ENCODE measurements around the gene S100A6. TPM values are rescaled to one million over a fixed set of nuclear protein-coding genes. Genes with fewer than 3 reads are reported as not detected.
"Not testable (repeated sequence)": the region's sequence is repeated elsewhere in the genome, so short reads cannot be mapped to it uniquely, and the experiment has no call there.

Gene S100A6
- 100 to 1,000 TPM; 303 to 331 TPM for total RNA-seq
- total RNA-seq = 240 to 717 reads per million in 2 donors

DNA sequence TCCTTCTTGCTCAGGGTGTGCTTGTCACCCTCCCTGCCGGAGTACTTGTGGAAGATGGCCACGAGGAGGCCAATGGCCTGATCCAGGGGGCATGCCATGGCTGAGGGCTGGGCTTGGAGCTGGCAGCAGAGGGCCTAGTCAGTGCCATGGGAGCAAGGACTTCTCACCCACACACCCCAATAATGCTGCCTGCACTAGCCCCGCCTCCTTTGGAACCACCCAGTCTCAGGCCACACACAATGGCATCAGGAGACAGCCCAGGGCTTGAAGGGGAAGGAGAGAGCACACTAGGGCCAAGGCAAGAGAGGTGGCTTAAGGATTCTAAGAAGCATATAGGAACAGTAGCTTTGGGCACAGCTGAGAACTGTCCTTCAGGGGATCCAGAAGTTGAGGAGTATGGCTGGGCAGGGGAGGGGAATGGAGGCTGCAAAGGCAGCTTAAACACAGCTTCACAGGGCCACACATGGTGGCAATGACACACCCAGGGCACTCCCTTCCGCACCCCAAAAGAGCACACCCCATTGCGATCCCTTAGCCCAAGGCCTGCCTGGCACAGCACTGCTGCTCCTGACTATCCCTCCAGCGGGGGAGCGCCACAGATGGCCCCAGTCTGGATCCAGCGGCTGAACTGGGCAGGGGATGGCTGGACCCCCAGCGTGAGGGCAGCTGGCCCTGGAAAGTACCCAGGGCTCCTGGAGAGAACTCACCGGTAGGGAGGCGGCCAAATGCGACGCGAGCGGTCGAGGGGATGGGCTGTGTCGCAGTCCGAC lies at the start of gene S100A6:
Gene S100A6, minus strand, starts transcription at position 750 of the 770 bp plus-strand sequence. Its CDS starts 652 bp downstream, at position 98.
- peaks cover 66% of the 10 kb centered on the region for H3K4me1 Mint-ChIP-seq
- DNase-seq (no peak), ATAC-seq (peak; percentile 59)
- no peaks in the 10 kb centered on the region for H3K9me3 ChIP-seq (ENCODE audit: control insufficient read depth, low read length, poor library complexity, severe bottlenecking)
- H3K36me3 Mint-ChIP-seq (ENCODE audit: low read depth) = no peaks in the 10 kb centered on the region
- peak within 1 kb of the TSS; percentile 95 for H3K4me3 Mint-ChIP-seq
- H3K27me3 Mint-ChIP-seq = no peaks in the 10 kb centered on the region
- peak within 1 kb of the TSS; percentile 96 for H3K27ac Mint-ChIP-seq

DNA sequence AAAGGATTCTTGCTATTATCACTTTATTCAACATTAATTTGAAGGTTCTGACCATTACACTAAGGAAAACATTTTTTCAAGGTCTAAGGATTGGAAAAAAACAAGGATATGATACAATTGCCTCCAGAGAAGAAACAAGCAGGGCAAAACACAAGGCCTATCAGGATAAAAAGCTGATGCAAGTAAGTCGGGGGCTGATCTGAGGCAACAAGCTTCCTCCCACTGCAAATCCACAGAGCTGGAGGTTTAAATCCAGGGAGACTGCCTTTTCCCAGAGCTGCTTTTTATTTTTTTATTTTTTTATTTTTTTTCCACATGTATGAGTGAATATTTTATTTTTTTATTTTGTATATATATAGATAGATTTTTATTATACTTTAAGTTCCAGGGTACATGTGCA lies 49.2 kb upstream of the S100A6 start:
- Mint-ChIP-seq H3K36me3 (ENCODE audit: low read depth) (no peaks in the 10 kb centered on the region), H3K27me3 (peaks cover 6% of the 10 kb centered on the region), H3K27ac (no peak overlapping the region), H3K4me3 (no peak overlapping the region), H3K4me1 (no peaks in the 10 kb centered on the region)
- DNase-seq = no peak
- no peaks in the 10 kb centered on the region for H3K9me3 ChIP-seq (ENCODE audit: control insufficient read depth, low read length, poor library complexity, severe bottlenecking)
- no peak for ATAC-seq

GRCh38 chr1:153583976-153584375 lies 48.2 kb upstream of the S100A6 start:
- H3K27me3 Mint-ChIP-seq = peaks cover 12% of the 10 kb centered on the region
- no peaks in the 10 kb centered on the region for H3K4me1 Mint-ChIP-seq
- ATAC-seq (no peak), DNase-seq (no peak)
- H3K36me3 Mint-ChIP-seq (ENCODE audit: low read depth) = no peaks in the 10 kb centered on the region
- no peaks in the 10 kb centered on the region for H3K9me3 ChIP-seq (ENCODE audit: control insufficient read depth, low read length, poor library complexity, severe bottlenecking)
- H3K4me3 Mint-ChIP-seq = no peak overlapping the region
- H3K27ac Mint-ChIP-seq = no peak overlapping the region

GRCh38 chr1:153583514-153583913 lies 47.7 kb upstream of the S100A6 start:
- not testable (repeated sequence) for H3K4me1 Mint-ChIP-seq

DNA sequence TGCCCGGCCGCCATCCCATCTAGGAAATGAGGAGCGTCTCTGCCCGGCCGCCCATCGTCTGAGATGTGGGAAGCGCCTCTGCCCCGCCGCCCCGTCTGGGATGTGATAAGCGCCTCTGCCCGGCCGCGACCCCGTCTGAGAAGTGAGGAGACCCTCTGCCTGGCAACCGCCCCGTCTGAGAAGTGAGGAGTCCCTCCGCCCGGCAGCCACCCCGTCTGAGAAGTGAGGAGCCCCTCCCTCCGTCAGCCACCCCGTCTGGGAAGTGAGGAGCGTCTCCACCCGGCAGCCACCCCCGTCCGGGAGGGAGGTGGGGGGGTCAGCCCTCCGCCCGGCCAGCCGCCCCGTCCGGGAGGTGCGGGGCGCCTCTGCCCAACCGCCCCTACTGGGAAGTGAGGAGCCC lies 47.0 kb upstream of the S100A6 start:
- not testable (repeated sequence) for H3K9me3 ChIP-seq (ENCODE audit: control insufficient read depth, low read length, poor library complexity, severe bottlenecking); ATAC-seq; DNase-seq; H3K27ac Mint-ChIP-seq; H3K4me1 Mint-ChIP-seq; H3K36me3 Mint-ChIP-seq (ENCODE audit: low read depth); H3K4me3 Mint-ChIP-seq
- H3K27me3 Mint-ChIP-seq = peaks cover 23% of the 10 kb centered on the region

More at GRCh38 chr1:153583514-153583913, 47.7 kb upstream of the S100A6 start:
- not testable (repeated sequence) for ATAC-seq; H3K36me3 Mint-ChIP-seq (ENCODE audit: low read depth); DNase-seq; H3K4me3 Mint-ChIP-seq; H3K27ac Mint-ChIP-seq; H3K9me3 ChIP-seq (ENCODE audit: control insufficient read depth, low read length, poor library complexity, severe bottlenecking)
- H3K27me3 Mint-ChIP-seq = peaks cover 16% of the 10 kb centered on the region

DNA sequence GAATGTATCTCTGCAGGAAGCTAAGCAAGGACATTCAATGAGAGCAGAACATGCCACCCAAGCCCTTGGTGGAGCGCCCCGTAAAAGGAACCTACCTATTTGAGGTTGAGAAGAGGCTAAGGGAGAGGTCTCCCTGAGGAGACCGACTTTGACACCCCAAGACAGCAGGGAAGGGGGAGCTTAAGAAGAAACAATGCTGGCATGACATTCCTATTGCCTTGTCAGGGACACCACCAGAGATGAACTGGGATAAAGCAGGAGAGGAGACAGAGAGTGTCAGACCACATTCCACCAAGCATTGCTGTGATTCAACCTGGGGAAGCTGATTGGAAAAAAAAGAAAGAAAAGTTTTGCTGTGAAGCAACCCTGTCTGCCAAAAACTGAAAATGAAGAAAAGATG lies 43.1 kb upstream of the S100A6 start:
- no peak overlapping the region for H3K27ac Mint-ChIP-seq
- no peak for ATAC-seq

DNA sequence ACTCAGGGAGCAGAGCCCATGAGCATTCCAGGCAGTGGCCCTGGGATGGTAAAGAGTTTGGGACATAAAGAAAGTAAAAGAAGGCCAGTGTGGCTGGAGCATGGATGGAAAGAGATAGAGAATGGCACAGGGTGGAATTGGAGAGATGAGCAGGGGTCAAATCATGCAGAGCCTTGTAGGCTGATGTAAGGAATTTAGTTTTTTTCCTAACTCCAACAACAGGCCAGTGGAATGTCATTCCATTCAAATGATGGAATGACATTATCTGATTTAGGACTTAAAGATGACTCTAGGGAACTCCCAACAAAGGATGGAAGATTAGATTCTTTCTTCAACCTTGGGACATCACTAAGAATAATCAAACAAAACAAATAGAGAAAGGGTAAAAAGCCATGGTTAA lies 42.7 kb upstream of the S100A6 start:
- DNase-seq (no peak), ATAC-seq (no peak)
- peaks cover 22% of the 10 kb centered on the region for H3K27me3 Mint-ChIP-seq
- no peaks in the 10 kb centered on the region for H3K9me3 ChIP-seq (ENCODE audit: control insufficient read depth, low read length, poor library complexity, severe bottlenecking)
- H3K4me1 Mint-ChIP-seq = peaks cover 6% of the 10 kb centered on the region
- no peak overlapping the region for H3K4me3 Mint-ChIP-seq
- H3K36me3 Mint-ChIP-seq (ENCODE audit: low read depth) = peaks cover 3% of the 10 kb centered on the region
- H3K27ac Mint-ChIP-seq = no peak overlapping the region

More for the DNA sequence above, 43.1 kb upstream of the S100A6 start:
- Mint-ChIP-seq H3K4me3 (no peak overlapping the region), H3K36me3 (ENCODE audit: low read depth) (peaks cover 3% of the 10 kb centered on the region), H3K27me3 (peaks cover 23% of the 10 kb centered on the region), H3K4me1 (peaks cover 6% of the 10 kb centered on the region)
- no peak for DNase-seq
- H3K9me3 ChIP-seq (ENCODE audit: control insufficient read depth, low read length, poor library complexity, severe bottlenecking) = no peaks in the 10 kb centered on the region

GRCh38 chr1:153577624-153578051 lies 41.8 kb upstream of the S100A6 start:
- DNase-seq = no peak
- no peaks in the 10 kb centered on the region for H3K9me3 ChIP-seq (ENCODE audit: control insufficient read depth, low read length, poor library complexity, severe bottlenecking)
- ATAC-seq = no peak
- Mint-ChIP-seq H3K4me3 (no peak overlapping the region), H3K36me3 (ENCODE audit: low read depth) (peaks cover 3% of the 10 kb centered on the region), H3K4me1 (peaks cover 12% of the 10 kb centered on the region), H3K27ac (no peak overlapping the region), H3K27me3 (peaks cover 22% of the 10 kb centered on the region)

- peaks cover 3% of the 10 kb centered on the region for H3K36me3 Mint-ChIP-seq (ENCODE audit: low read depth)
- H3K27me3 Mint-ChIP-seq = peaks cover 22% of the 10 kb centered on the region
- H3K4me1 Mint-ChIP-seq = peaks cover 13% of the 10 kb centered on the region
- no peaks in the 10 kb centered on the region for H3K9me3 ChIP-seq (ENCODE audit: control insufficient read depth, low read length, poor library complexity, severe bottlenecking)
- H3K27ac Mint-ChIP-seq = peak overlapping the region; percentile 54
- no peak for ATAC-seq
- DNase-seq = no peak
- H3K4me3 Mint-ChIP-seq = no peak overlapping the region
These were observed 41.3 kb upstream of the S100A6 start for GRCh38 chr1:153577138-153577537.

GRCh38 chr1:153575497-153575896 lies 39.7 kb upstream of the S100A6 start:
- DNase-seq; ATAC-seq; H3K4me3 Mint-ChIP-seq; H3K9me3 ChIP-seq (ENCODE audit: control insufficient read depth, low read length, poor library complexity, severe bottlenecking); H3K27ac Mint-ChIP-seq; H3K36me3 Mint-ChIP-seq (ENCODE audit: low read depth): not testable (repeated sequence)
- H3K27me3 Mint-ChIP-seq = peaks cover 22% of the 10 kb centered on the region
- peaks cover 15% of the 10 kb centered on the region for H3K4me1 Mint-ChIP-seq

DNA sequence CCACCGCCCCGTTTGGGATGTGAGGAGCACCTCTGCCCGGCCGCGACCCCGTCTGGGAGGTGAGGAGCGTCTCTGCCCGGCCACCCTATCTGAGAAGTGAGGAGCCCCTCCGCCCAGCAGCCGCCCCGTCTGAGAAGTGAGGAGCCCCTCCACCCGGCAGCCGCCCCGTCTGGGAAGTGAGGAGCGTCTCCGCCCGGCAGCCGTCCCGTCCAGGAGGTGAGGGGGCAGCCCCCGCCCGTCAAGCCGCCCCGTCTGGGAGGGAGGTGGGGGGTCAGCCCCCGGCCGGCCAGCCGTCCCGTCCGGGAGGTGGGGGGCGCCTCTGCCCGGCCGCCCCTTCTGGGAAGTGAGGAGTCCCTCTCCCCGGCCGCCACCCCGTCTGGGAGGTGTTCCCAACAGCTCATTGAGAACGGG lies 39.3 kb upstream of the S100A6 start:
- H3K27me3 Mint-ChIP-seq = peaks cover 22% of the 10 kb centered on the region
- not testable (repeated sequence) for H3K27ac Mint-ChIP-seq; H3K36me3 Mint-ChIP-seq (ENCODE audit: low read depth); DNase-seq; H3K9me3 ChIP-seq (ENCODE audit: control insufficient read depth, low read length, poor library complexity, severe bottlenecking); ATAC-seq; H3K4me3 Mint-ChIP-seq
- H3K4me1 Mint-ChIP-seq = peaks cover 16% of the 10 kb centered on the region

DNA sequence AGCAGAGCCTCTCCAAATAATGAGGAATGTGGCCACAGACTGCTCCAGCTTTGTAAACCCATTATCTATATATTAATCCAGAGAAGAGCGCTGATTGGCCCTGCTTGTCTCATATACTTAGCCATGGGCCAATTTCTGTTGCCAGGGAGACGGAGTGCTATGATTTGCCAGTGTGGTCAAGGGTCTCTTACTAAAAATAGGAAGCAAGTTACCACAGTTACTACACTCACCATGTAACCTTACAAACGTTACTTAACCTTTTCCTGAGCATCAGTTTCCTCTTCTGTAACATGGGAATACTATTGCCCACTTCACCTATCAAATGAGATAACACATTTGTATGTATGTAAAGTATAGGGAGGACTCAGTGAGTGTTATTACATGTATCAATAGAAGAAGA lies 37.6 kb upstream of the S100A6 start:
- no peak overlapping the region for H3K4me3 Mint-ChIP-seq
- H3K4me1 Mint-ChIP-seq = peaks cover 22% of the 10 kb centered on the region
- H3K27me3 Mint-ChIP-seq = peaks cover 11% of the 10 kb centered on the region
- DNase-seq (no peak), ATAC-seq (no peak)
- no peaks in the 10 kb centered on the region for H3K9me3 ChIP-seq (ENCODE audit: control insufficient read depth, low read length, poor library complexity, severe bottlenecking)
- peaks cover 3% of the 10 kb centered on the region for H3K36me3 Mint-ChIP-seq (ENCODE audit: low read depth)
- H3K27ac Mint-ChIP-seq = peak overlapping the region; percentile 2

DNA sequence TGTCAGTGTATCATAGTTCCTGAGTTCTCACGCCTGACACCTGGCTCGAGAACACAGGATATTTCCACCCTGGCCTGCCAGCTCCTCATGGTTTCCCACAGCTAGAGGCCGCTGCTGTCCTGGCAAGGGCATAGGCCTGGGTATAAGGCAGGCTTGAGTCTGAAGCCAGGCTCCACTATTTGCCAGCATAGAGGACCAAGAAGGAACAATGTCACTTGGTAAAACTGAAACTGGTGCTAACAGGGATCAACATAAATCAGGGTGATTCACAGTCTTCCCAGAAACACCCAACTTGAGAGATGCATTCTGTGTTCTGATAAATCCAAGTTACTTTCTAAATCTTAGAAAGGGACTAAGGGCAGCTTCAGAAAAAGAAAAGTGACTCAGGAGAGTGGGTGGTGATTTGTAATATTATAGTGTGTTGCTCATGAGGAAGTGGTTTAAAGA lies 36.8 kb upstream of the S100A6 start:
- Mint-ChIP-seq H3K27me3 (peaks cover 3% of the 10 kb centered on the region), H3K4me3 (no peak overlapping the region), H3K27ac (peak overlapping the region; percentile 2), H3K4me1 (peaks cover 22% of the 10 kb centered on the region), H3K36me3 (ENCODE audit: low read depth) (no peaks in the 10 kb centered on the region)
- ATAC-seq (peak; percentile 90), DNase-seq (peak in 2 of 3 donors; percentile 14 to 38)
- no peaks in the 10 kb centered on the region for H3K9me3 ChIP-seq (ENCODE audit: control insufficient read depth, low read length, poor library complexity, severe bottlenecking)

DNA sequence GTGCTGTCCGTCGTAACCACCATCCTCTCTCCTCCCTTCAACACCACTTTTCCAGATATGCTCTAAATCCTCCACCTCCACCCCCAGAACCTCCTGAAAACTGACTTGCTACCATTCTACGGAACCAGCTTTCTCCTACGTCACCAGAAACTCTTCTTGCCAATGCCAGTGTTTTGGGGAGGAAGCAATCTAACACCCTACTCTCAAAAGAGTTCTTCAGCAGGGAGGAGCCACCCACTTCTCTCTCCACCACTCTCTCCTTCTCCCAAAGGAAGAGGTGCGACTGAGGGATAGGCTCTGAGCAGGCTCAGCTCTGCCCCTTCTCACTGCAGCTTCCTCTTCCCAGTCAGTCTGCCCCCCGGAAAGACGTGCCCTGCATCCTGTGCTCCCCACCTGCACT lies 35.9 kb upstream of the S100A6 start:
- ATAC-seq = no peak
- H3K9me3 ChIP-seq (ENCODE audit: control insufficient read depth, low read length, poor library complexity, severe bottlenecking) = no peaks in the 10 kb centered on the region
- Mint-ChIP-seq H3K27ac (peak overlapping the region; percentile 8), H3K4me1 (peaks cover 26% of the 10 kb centered on the region), H3K4me3 (no peak overlapping the region), H3K36me3 (ENCODE audit: low read depth) (no peaks in the 10 kb centered on the region), H3K27me3 (no peaks in the 10 kb centered on the region)
- DNase-seq = no peak
